ENCODE measurements around the gene TUBB4A. TPM values are rescaled to one million over a fixed set of nuclear protein-coding genes. Genes with fewer than 3 reads are reported as not detected.

The TUBB4A gene
- total RNA-seq, 1 experiment from 2014 or later = 20.3 TPM

DNA sequence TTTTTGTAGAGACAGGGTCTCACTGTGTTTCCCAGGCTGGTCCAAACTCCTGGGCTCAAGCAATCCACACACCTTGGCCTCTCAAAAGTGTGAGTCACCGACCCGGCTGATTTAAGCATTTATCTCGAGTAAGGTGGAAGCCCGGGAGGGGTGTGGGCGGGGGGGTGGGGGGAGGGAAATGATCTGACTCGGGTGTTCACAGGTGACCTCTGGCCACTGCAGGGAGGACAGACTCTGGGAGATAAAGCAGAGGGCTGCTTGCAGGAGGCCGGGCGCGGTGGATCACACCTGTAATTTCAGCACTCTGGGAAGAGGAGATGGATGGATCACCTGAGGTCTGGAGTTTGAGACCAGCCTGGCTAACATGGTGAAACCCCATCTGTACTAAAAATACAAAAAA, 28.5 kb downstream of the TUBB4A start:
- no peak overlapping the region for H4K5ac ChIP-seq (ENCODE audit: insufficient read length, low read depth, low read length)
- peaks cover 17% of the 10 kb centered on the region for H3K27me3 Mint-ChIP-seq (ENCODE audit: low read depth)
- no peak overlapping the region for H3K27ac Mint-ChIP-seq
- no peaks in the 10 kb centered on the region for H3K79me2 ChIP-seq (ENCODE audit: insufficient read depth, low read length)
- WGBS (ENCODE audit: extremely low coverage, insufficient read length, low lambda C conversion rate) = no CpG with 5 or more reads among the region's 9 CpGs
- no peak overlapping the region for H3K14ac ChIP-seq (ENCODE audit: insufficient read depth, low read length)
- H4K91ac ChIP-seq (ENCODE audit: insufficient read length, low read depth, low read length) = no peak overlapping the region
- no peaks in the 10 kb centered on the region for H3K79me1 ChIP-seq (ENCODE audit: insufficient read depth, low read depth, low read length, poor library complexity, severe bottlenecking)
- H4K8ac ChIP-seq (replicated peaks; ENCODE audit: insufficient read length, low read depth, low read length) = no peak overlapping the region
- no peaks in the 10 kb centered on the region; the same call in 1 of the 2 replicates for H3K27me3 ChIP-seq (ENCODE audit: insufficient read depth, low read length)
- no peak overlapping the region for H2BK5ac ChIP-seq (ENCODE audit: insufficient read length, low read length)
- no peaks in the 10 kb centered on the region for H3K9me3 Mint-ChIP-seq
- DNase-seq = no peak
- peaks cover 13% of the 10 kb centered on the region for H3K23me2 ChIP-seq (ENCODE audit: insufficient read length, low read depth, low read length, poor library complexity, severe bottlenecking)
- no peaks in the 10 kb centered on the region for H4K20me1 ChIP-seq (ENCODE audit: control insufficient read depth, insufficient read depth, insufficient read length)
- H2BK20ac ChIP-seq (ENCODE audit: low read depth, low read length, poor library complexity, severe bottlenecking) = no peak overlapping the region
- no peak overlapping the region for H2BK12ac ChIP-seq (ENCODE audit: insufficient read length, low read depth, low read length)
- peaks cover 0 to 3% (median 0%) of the 10 kb centered on the region in 3 experiments; a peak in 3 of 7 replicates for H3K36me3 Mint-ChIP-seq (ENCODE audit: insufficient read depth in 1 of 3, low read depth in 3 of 3)
- H2AK5ac ChIP-seq (ENCODE audit: insufficient read length, low read length) = no peak overlapping the region
- no peak overlapping the region for H2BK120ac ChIP-seq (ENCODE audit: low read depth, low read length, poor library complexity, severe bottlenecking)
- TF ChIP-seq CTCF (conservative IDR thresholded peaks at IDR 0.05) = no peak
- no peak overlapping the region for H3K9ac ChIP-seq (ENCODE audit: extremely low read depth, insufficient read length, low read length)
- no peak overlapping the region for H2AFZ ChIP-seq (ENCODE audit: low read length)
- no peak overlapping the region for H3K4me2 ChIP-seq (ENCODE audit: insufficient read depth, insufficient read length, low read length)
- no peak overlapping the region for H3K18ac ChIP-seq (ENCODE audit: insufficient read length, low read depth, low read length)
- no peak overlapping the region for H3K27ac ChIP-seq (ENCODE audit: insufficient read length, low read depth, low read length)
- H3K4ac ChIP-seq (ENCODE audit: low read depth, low read length) = no peak overlapping the region
- no peak overlapping the region for H3K23ac ChIP-seq (ENCODE audit: insufficient read length, low read depth, low read length)
- H2BK15ac ChIP-seq (ENCODE audit: low read depth, low read length) = no peak overlapping the region
- peaks cover 9 to 16% of the 10 kb centered on the region in 2 experiments for H3K4me1 Mint-ChIP-seq
- peak overlapping the region in 1 of 2 experiments; percentile 22; a peak in 1 of 5 replicates for H3K4me3 Mint-ChIP-seq
- no peak overlapping the region for H3K56ac ChIP-seq (ENCODE audit: insufficient read length, low read depth, low read length)
- no peaks in the 10 kb centered on the region for H3K9me3 ChIP-seq (ENCODE audit: control insufficient read depth, low read depth, low read length)
- H3T11ph ChIP-seq (ENCODE audit: low read length) = no peak overlapping the region
- no peaks in the 10 kb centered on the region for H3K4me1 ChIP-seq (ENCODE audit: insufficient read depth, low read length)

Measured in H9 (cell line).